Type B pancreatic cell (in vitro differentiated cells): ENCODE data around the gene OPA1. TPM values are rescaled to one million over a fixed set of nuclear protein-coding genes. Genes with fewer than 3 reads are reported as not detected.
A peak's percentile ranks its signal among the peaks of the same experiment; 100 is the strongest.

ENCODE experiments used
- DNase-seq: peaks from one replicate; pipeline ENCODE4 v3.0.0; 2021; ENCODE audit warnings: mixed read lengths; ENCODE audit not compliant: unreplicated experiment; ENCODE audit errors: extremely low spot score
- H3K27ac Mint-ChIP-seq: 2 replicates; pipeline ENCODE4 v1.8.0; 2021; ENCODE audit warnings: mild to moderate bottlenecking, mixed read lengths
- H3K27me3 Mint-ChIP-seq: 2 replicates; pipeline ENCODE4 v1.8.0; 2021; ENCODE audit warnings: mixed read lengths
- H3K36me3 Mint-ChIP-seq: 2 replicates; pipeline ENCODE4 v1.8.0; 2021; ENCODE audit warnings: mixed read lengths
- H3K4me1 Mint-ChIP-seq: one replicate; pipeline ENCODE4 v1.8.0; 2021; ENCODE audit warnings: mixed read lengths; ENCODE audit not compliant: unreplicated experiment
- H3K4me3 Mint-ChIP-seq: 2 replicates; pipeline ENCODE4 v1.8.0; 2021; ENCODE audit warnings: mild to moderate bottlenecking, mixed read lengths
- H3K9me3 Mint-ChIP-seq: 2 replicates; pipeline ENCODE4 v1.8.0; 2021; ENCODE audit warnings: mixed read lengths
- CTCF ChIP-seq: fragments of 200-600 bp; sonication (generic); conservative IDR thresholded peaks from 2 replicates; pipeline ENCODE4 v1.5.0; 2021; ENCODE audit warnings: antibody characterized with exemption, mild to moderate bottlenecking
- total RNA-seq: library from RNA; stranded (reverse); gene quantifications from 2 replicates; pipeline ENCODE4 v1.2.1, GENCODE V29; 2021; ENCODE audit warnings: low replicate concordance

The OPA1 gene
- total RNA-seq, 1 donor from 2014 or later, result 57.7 TPM

GRCh38 chr3:193660698-193661411, 67.8 kb downstream of the OPA1 start:
- Mint-ChIP-seq H3K4me1 (no peaks in the 10 kb centered on the region), H3K36me3 (peaks cover 12% of the 10 kb centered on the region), H3K4me3 (no peak overlapping the region), H3K27ac (no peak overlapping the region), H3K27me3 (no peaks in the 10 kb centered on the region), H3K9me3 (no peaks in the 10 kb centered on the region)
- TF ChIP-seq CTCF, result no peak
- DNase-seq, result no peak

- Mint-ChIP-seq H3K27me3 (no peaks in the 10 kb centered on the region), H3K36me3 (peaks cover 11% of the 10 kb centered on the region), H3K4me1 (no peaks in the 10 kb centered on the region), H3K9me3 (no peaks in the 10 kb centered on the region), H3K4me3 (no peak overlapping the region), H3K27ac (no peak overlapping the region)
- DNase-seq, result no peak
- no peak for TF ChIP-seq CTCF
Measured at GRCh38 chr3:193662757-193663322, 69.8 kb downstream of the OPA1 start.

GRCh38 chr3:193665370-193665989, 72.5 kb downstream of the OPA1 start:
- H3K9me3 Mint-ChIP-seq, result no peaks in the 10 kb centered on the region
- peak; percentile 85 for TF ChIP-seq CTCF
- DNase-seq, result no peak
- H3K27me3 Mint-ChIP-seq, result no peaks in the 10 kb centered on the region
- H3K4me1 Mint-ChIP-seq, result peaks cover under 1% of the 10 kb centered on the region
- peaks cover 21% of the 10 kb centered on the region for H3K36me3 Mint-ChIP-seq
- H3K27ac Mint-ChIP-seq, result no peak overlapping the region
- H3K4me3 Mint-ChIP-seq, result no peak overlapping the region

GRCh38 chr3:193673845-193674244, 80.8 kb downstream of the OPA1 start:
- H3K27ac Mint-ChIP-seq, result no peak overlapping the region
- peak; percentile 49 for TF ChIP-seq CTCF
- H3K9me3 Mint-ChIP-seq, result no peaks in the 10 kb centered on the region
- no peaks in the 10 kb centered on the region for H3K27me3 Mint-ChIP-seq
- H3K4me1 Mint-ChIP-seq, result peaks cover 12% of the 10 kb centered on the region
- no peak overlapping the region for H3K4me3 Mint-ChIP-seq
- no peak for DNase-seq
- H3K36me3 Mint-ChIP-seq, result peaks cover 35% of the 10 kb centered on the region

- no peak for DNase-seq
- Mint-ChIP-seq H3K27ac (no peak overlapping the region), H3K4me3 (no peak overlapping the region), H3K4me1 (peaks cover 12% of the 10 kb centered on the region), H3K27me3 (no peaks in the 10 kb centered on the region), H3K9me3 (no peaks in the 10 kb centered on the region), H3K36me3 (peaks cover 35% of the 10 kb centered on the region)
- no peak for TF ChIP-seq CTCF
Measured at GRCh38 chr3:193674714-193675113, 81.7 kb downstream of the OPA1 start.
